ENCODE measurements around the gene ANKRD26. TPM values are rescaled to one million over a fixed set of nuclear protein-coding genes. Genes with fewer than 3 reads are reported as not detected.
"Not testable (repeated sequence)": the region's sequence is repeated elsewhere in the genome, so short reads cannot be mapped to it uniquely, and the experiment has no call there.

The ANKRD26 gene
- total RNA-seq, 1 donor from 2014 or later = 6.7 TPM

DNA sequence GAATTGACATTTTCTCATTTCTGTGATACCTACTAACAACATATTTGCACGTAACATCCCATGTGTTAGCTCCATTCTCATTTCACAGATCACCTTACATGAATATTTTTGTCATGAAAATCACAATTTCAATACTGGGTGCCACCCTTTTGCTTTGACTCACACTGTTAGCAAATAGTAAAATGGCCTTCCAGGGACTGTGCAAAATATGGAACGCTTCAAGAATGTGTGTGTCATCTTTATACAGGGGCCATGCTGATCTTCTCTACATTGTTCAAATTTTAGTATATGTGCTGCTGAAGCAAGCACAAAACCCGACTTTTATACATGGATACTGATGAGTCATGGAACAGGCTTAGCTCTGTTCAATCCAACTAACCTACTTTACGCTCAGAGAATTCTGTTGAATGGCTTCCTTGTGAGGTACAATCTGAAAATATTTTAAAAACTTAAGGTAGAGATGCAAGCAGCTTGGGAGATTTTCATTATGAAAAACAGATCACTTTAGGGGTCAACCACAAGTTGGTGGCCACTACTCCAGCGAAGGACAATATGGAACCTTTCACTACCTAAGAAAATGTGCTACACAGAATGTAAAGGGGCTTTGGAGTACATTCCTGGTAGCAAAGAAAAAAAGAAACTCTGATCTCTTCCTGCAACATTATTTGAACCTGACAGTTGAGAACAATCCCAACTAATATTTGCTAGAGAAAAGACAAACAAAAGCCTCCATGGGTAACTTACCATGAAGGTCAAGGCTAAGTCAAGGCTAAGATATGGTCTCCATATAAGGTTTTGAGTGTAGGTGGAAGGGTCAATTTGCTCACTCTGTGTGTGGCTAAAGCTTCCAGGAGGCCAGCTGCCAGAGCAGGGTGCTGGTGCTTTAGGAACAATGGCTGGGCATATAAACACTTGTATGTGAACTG, 11.9 kb downstream of the ANKRD26 start:
- ATAC-seq (no peak), DNase-seq (no peak)
- no peaks in the 10 kb centered on the region for H3K9me3 ChIP-seq
- no peaks in the 10 kb centered on the region for H3K27me3 ChIP-seq
- H3K27ac ChIP-seq = no peak overlapping the region
- no peak overlapping the region for H3K4me3 ChIP-seq
- no peaks in the 10 kb centered on the region for H3K4me1 ChIP-seq
- TF ChIP-seq, protein P1, sequence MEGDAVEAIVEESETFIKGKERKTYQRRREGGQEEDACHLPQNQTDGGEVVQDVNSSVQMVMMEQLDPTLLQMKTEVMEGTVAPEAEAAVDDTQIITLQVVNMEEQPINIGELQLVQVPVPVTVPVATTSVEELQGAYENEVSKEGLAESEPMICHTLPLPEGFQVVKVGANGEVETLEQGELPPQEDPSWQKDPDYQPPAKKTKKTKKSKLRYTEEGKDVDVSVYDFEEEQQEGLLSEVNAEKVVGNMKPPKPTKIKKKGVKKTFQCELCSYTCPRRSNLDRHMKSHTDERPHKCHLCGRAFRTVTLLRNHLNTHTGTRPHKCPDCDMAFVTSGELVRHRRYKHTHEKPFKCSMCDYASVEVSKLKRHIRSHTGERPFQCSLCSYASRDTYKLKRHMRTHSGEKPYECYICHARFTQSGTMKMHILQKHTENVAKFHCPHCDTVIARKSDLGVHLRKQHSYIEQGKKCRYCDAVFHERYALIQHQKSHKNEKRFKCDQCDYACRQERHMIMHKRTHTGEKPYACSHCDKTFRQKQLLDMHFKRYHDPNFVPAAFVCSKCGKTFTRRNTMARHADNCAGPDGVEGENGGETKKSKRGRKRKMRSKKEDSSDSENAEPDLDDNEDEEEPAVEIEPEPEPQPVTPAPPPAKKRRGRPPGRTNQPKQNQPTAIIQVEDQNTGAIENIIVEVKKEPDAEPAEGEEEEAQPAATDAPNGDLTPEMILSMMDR (IDR thresholded peaks at IDR 0.05) = no peak
- intact Hi-C loops (cut with DNase I) = no loop called here
- peaks cover 37% of the 10 kb centered on the region for H3K36me3 ChIP-seq

DNA sequence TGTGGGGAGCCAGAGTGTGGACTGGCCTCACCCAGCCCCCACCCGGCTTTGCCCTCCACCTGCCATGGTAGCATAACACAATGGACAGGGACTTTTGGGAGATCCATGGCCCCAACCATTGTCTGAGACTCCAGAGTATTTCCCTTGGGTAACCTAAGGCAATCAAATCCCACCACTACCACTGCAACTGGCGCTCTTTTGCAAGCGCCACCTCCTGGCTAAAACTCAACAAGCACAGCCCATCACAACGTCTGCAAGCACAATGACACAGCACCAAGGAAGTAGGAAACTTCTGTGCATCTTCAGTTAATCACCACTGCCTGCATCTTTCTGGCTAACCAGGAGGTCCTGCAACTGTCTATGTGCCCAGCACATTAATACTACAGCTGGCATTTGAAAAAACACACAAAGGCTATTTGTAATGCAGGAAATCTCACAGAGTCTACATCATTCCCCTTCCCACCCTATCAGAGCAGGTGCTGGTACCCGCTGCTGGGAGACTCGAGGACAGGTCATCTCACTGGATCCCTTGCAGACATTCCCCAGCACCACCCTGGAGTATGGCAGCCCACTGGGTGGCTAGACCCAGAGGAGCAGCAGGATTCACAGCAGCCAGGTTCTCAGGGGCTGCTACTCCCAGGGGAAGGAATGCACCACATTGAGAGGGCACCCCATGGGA, 27.7 kb downstream of the ANKRD26 start:
- TF ChIP-seq, protein P1 (IDR thresholded peaks at IDR 0.05) = no peak
- Histone ChIP-seq H3K4me3 (no peak overlapping the region), H3K4me1 (no peaks in the 10 kb centered on the region), H3K36me3 (peaks cover 20% of the 10 kb centered on the region), H3K9me3 (no peaks in the 10 kb centered on the region), H3K27me3 (no peaks in the 10 kb centered on the region), H3K27ac (no peak overlapping the region)
- intact Hi-C loops (cut with DNase I) = no loop called here
- no peak for DNase-seq
- no peak for ATAC-seq

- ATAC-seq (no peak), DNase-seq (no peak)
- Histone ChIP-seq H3K4me3 (no peak overlapping the region), H3K27me3 (no peaks in the 10 kb centered on the region), H3K9me3 (no peaks in the 10 kb centered on the region), H3K36me3 (peaks cover 24% of the 10 kb centered on the region), H3K4me1 (no peaks in the 10 kb centered on the region), H3K27ac (no peak overlapping the region)
- TF ChIP-seq, protein P1 (IDR thresholded peaks at IDR 0.05) = no peak
- intact Hi-C loops (cut with DNase I) = no loop called here
Measured at GRCh38 chr10:27068217-27068891, 31.9 kb downstream of the ANKRD26 start.

GRCh38 chr10:27065084-27065483, 35.2 kb downstream of the ANKRD26 start:
- no peak overlapping the region for H3K4me3 ChIP-seq
- H3K4me1 ChIP-seq = no peaks in the 10 kb centered on the region
- no peaks in the 10 kb centered on the region for H3K9me3 ChIP-seq
- H3K27me3 ChIP-seq = no peaks in the 10 kb centered on the region
- TF ChIP-seq, protein P1 (IDR thresholded peaks at IDR 0.05) = no peak
- no peak for ATAC-seq
- peaks cover 30% of the 10 kb centered on the region for H3K36me3 ChIP-seq
- no peak for DNase-seq
- intact Hi-C loops (cut with DNase I) = no loop called here
- no peak overlapping the region for H3K27ac ChIP-seq

DNA sequence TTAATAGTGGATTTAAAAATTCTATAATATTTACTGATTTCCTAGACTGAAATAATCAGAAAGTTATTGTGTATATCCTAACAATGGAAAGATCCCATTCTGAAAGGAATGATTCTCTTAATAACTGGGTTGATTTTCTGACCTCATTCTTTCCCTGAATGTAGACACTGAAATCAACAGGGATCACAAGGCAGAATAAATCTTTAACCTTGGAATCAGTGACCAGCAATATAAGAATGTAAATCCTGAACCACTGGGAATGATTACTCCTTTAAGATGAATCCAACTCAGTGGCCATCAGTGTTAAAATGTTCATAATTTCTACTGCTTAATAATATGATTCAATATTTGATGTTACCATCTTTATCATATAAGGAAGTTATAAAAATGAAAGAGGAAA, 47.6 kb downstream of the ANKRD26 start:
- DNase-seq (no peak), ATAC-seq (no peak)
- intact Hi-C loops (cut with DNase I) = no loop called here

GRCh38 chr10:27045247-27045646, 55.0 kb downstream of the ANKRD26 start:
- H3K27ac ChIP-seq; H3K4me1 ChIP-seq; intact Hi-C loops (cut with DNase I); ATAC-seq; H3K9me3 ChIP-seq; H3K4me3 ChIP-seq; H3K27me3 ChIP-seq; DNase-seq: not testable (repeated sequence)
- peaks cover 38% of the 10 kb centered on the region for H3K36me3 ChIP-seq

More for the DNA sequence above, 47.6 kb downstream of the ANKRD26 start:
- no peak overlapping the region for H3K4me3 ChIP-seq
- H3K4me1 ChIP-seq = no peaks in the 10 kb centered on the region
- TF ChIP-seq, protein P1 (IDR thresholded peaks at IDR 0.05) = no peak
- no peaks in the 10 kb centered on the region for H3K27me3 ChIP-seq
- no peak overlapping the region for H3K27ac ChIP-seq
- peaks cover 21% of the 10 kb centered on the region for H3K36me3 ChIP-seq
- H3K9me3 ChIP-seq = no peaks in the 10 kb centered on the region
